Panc1 (cell line): Measurements from ENCODE around the gene HS6ST3. TPM values are rescaled to one million over a fixed set of nuclear protein-coding genes. Genes with fewer than 3 reads are reported as not detected.

Experiments used
- ATAC-seq: fragments of 200-7000 bp; cut with Tn5 transposase; 2 replicates; pipeline ENCODE4 v1.9.1; 2020; ENCODE audit warnings: mild to moderate bottlenecking, moderate library complexity
- BruUV-seq: library from RNA; stranded (reverse); fragments of 400-500 nt; replicated peaks from 2 replicates; lab custom pipeline; 2021; lab: Mats Ljungman, UMichigan
- CTCF ChIA-PET: fragments of 300-600 bp; sonication (Branson Sonifier 250); formaldehyde crosslinking; loops from one replicate; lab custom pipeline; 2022; ENCODE audit warnings: antibody characterized with exemption; lab: Charles Lee
- POLR2A ChIA-PET: fragments of 300-600 bp; sonication (Branson Sonifier 250); formaldehyde crosslinking; loops from one replicate; lab custom pipeline; 2022; ENCODE audit warnings: antibody characterized with exemption; lab: Charles Lee
- DNase-seq: peaks from one replicate; pipeline ENCODE4 v3.0.0-alpha.2; 2010; ENCODE audit warnings: low read depth, low spot score
- H3K27ac ChIP-seq: 2 replicates; pipeline ENCODE4 v1.5.1; 2011; ENCODE audit warnings: mild to moderate bottlenecking, low read length, inconsistent platforms
- H3K27me3 ChIP-seq: fragments of 200-500 bp; sonication (Bioruptor generic); 2 replicates; pipeline ENCODE4 v1.6.0; 2014; ENCODE audit warnings: low read length, inconsistent platforms; ENCODE audit not compliant: control insufficient read depth, insufficient read depth
- H3K36me3 ChIP-seq: fragments of 200-500 bp; sonication (Bioruptor generic); 2 replicates; pipeline ENCODE4 v1.5.1; 2014; ENCODE audit warnings: inconsistent platforms, mild to moderate bottlenecking, low read length, moderate library complexity; ENCODE audit not compliant: control insufficient read depth, insufficient read depth
- H3K4me1 ChIP-seq: 2 replicates; pipeline ENCODE4 v1.5.1; 2011; ENCODE audit warnings: inconsistent platforms, mild to moderate bottlenecking, low read length, moderate library complexity; ENCODE audit not compliant: control insufficient read depth, insufficient read depth
- H3K4me3 ChIP-seq, 2 experiments: 2 replicates each; pipeline ENCODE4 v1.5.1; 2011 to 2012; ENCODE audit warnings: low read depth in 2 of 2, low read length in 2 of 2, mild to moderate bottlenecking in 2 of 2, inconsistent platforms in 1 of 2, moderate library complexity in 1 of 2
- H3K9me3 ChIP-seq: fragments of 200-500 bp; sonication (Bioruptor generic); 2 replicates; pipeline ENCODE4 v1.5.1; 2014; ENCODE audit warnings: low read depth, mild to moderate bottlenecking, inconsistent platforms, low read length, moderate library complexity; ENCODE audit not compliant: control insufficient read depth, insufficient read depth
- CTCF ChIP-seq: fragments of 450-650 bp; IDR thresholded peaks from 2 replicates; pipeline ENCODE4 v1.5.1; 2017; ENCODE audit warnings: mild to moderate bottlenecking
- POLR2AphosphoS5 ChIP-seq: IDR thresholded peaks from 2 replicates; pipeline ENCODE4 v1.6.1; 2012; ENCODE audit warnings: mild to moderate bottlenecking, low read depth, low read length, moderate library complexity
- REST ChIP-seq, 2 experiments: IDR thresholded peaks; 2 replicates each; pipeline ENCODE4 v1.6.1; 2011 to 2012; ENCODE audit warnings: low read depth in 2 of 2, control low read depth in 1 of 2, low read length in 1 of 2, mild to moderate bottlenecking in 1 of 2, moderate library complexity in 1 of 2; ENCODE audit not compliant: insufficient read depth in 1 of 2
- SIN3A ChIP-seq: IDR thresholded peaks from 2 replicates; pipeline ENCODE4 v1.6.1; 2012; ENCODE audit warnings: low read depth, mild to moderate bottlenecking, low read length, moderate library complexity, borderline replicate concordance; ENCODE audit not compliant: insufficient read depth
- TCF7L2 ChIP-seq: IDR thresholded peaks from 2 replicates; pipeline ENCODE4 v1.6.1; 2011; ENCODE audit warnings: mild to moderate bottlenecking, low read depth, low read length, inconsistent platforms
- in situ Hi-C: cut with HindIII; loops from 2 replicates; pipeline ENCODE4 v1.10.0; 2016; ENCODE audit warnings: low sequenced_read_pairs, low pct_unique_long_range_greater_than_20kb
- intact Hi-C: fragments of 100-400 bp; cut with micrococcal nuclease; formaldehyde crosslinking; loops from one replicate; pipeline ENCODE4 v1.10.0; 2022; ENCODE audit not compliant: unreplicated experiment
- total RNA-seq: library from RNA; stranded (reverse); gene quantifications from one replicate; pipeline ENCODE4 v1.2.1, GENCODE V29; 2021; ENCODE audit not compliant: unreplicated experiment

The HS6ST3 gene
- total RNA-seq, 1 experiment from 2014 or later = 0.13 TPM

- TF ChIP-seq SIN3A (no peak), REST (IDR thresholded peaks at IDR 0.05; ENCODE audit: insufficient read depth in 1 of 2, low read depth in 2 of 2, low read length in 1 of 2) (no peak), TCF7L2 (no peak), POLR2AphosphoS5 (no peak), CTCF (no peak)
- ChIA-PET CTCF (no interaction called here), POLR2A (no interaction called here)
- in situ Hi-C loops (no loop called here), intact Hi-C loops (no loop called here)
- DNase-seq (no peak), ATAC-seq (no peak)
- Histone ChIP-seq H3K36me3 (no peaks in the 10 kb centered on the region), H3K27ac (no peak overlapping the region), H3K4me1 (no peaks in the 10 kb centered on the region), H3K4me3 (no peak overlapping the region), H3K9me3 (no peaks in the 10 kb centered on the region), H3K27me3 (no peaks in the 10 kb centered on the region)
- no TSS peak for BruUV-seq
Observed at GRCh38 chr13:96421314-96421713, 331.4 kb downstream of the HS6ST3 start.

GRCh38 chr13:96422002-96422401 lies 332.1 kb downstream of the HS6ST3 start:
- Histone ChIP-seq H3K36me3 (no peaks in the 10 kb centered on the region), H3K9me3 (no peaks in the 10 kb centered on the region), H3K27me3 (no peaks in the 10 kb centered on the region), H3K27ac (no peak overlapping the region), H3K4me3 (no peak overlapping the region), H3K4me1 (no peaks in the 10 kb centered on the region)
- ATAC-seq (no peak), DNase-seq (no peak)
- POLR2A ChIA-PET = no interaction called here
- CTCF ChIA-PET = no interaction called here
- no peak for TF ChIP-seq TCF7L2
- TF ChIP-seq CTCF = no peak
- no peak for TF ChIP-seq SIN3A
- TF ChIP-seq POLR2AphosphoS5 = no peak
- no peak for TF ChIP-seq REST (IDR thresholded peaks at IDR 0.05; ENCODE audit: insufficient read depth in 1 of 2, low read depth in 2 of 2, low read length in 1 of 2)
- in situ Hi-C loops (no loop called here), intact Hi-C loops (no loop called here)
- BruUV-seq = no TSS peak
